Stimulated activated CD4-positive, alpha-beta T cell treated with anti-CD3 and anti-CD28 coated beads, Interleukin-2, amount 100 ng/mL, for 24 hours (primary cell): ENCODE measurements around the gene ELOVL3.
"Not testable (repeated sequence)": the region's sequence is repeated elsewhere in the genome, so short reads cannot be mapped to it uniquely, and the experiment has no call there.

ENCODE experiments used
- DNase-seq, 2 donors: peaks; one replicate each; pipeline ENCODE4 v3.0.0-alpha.2; 2020

Gene ELOVL3

GRCh38 chr10:102227050-102227449, 951 bp downstream of the ELOVL3 start:
- DNase-seq, result no peak

GRCh38 chr10:102229810-102230263, 3.7 kb downstream of the ELOVL3 start:
- DNase-seq, result peak; percentile 89 to 91

DNA sequence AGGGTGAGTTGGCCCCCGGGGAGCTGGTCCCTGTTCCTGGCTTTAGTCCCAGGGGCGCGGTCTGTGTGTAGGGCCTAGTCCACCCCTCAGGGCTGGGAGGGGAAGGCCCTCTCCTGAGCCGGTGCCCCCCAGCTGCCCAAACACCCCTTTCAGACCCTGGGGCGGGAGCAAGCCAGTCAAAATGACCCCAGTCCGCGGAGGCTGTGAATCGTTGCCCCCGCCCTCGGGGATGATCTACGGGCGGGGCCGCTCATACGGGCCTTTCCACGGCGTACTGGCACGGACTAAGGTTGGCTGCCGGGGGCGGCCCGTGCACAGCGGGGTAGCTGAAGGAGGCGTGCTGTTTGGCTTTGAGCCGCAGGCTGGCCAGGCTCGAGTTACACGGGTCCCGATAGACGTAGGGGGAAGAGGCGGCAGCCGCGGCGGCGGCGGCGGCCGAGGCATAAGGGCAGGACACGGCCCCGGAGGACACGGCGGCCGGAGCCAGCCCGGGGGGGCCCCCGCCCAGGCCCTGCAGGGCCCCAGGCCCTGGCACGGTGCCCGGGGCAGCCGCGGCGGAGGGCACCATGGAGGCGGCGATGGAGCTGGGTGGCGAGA, 4.3 kb downstream of the ELOVL3 start:
- peak; percentile 47 to 51 for DNase-seq

GRCh38 chr10:102230861-102231356, 4.8 kb downstream of the ELOVL3 start:
- DNase-seq, result peak; percentile 45 to 63

GRCh38 chr10:102231357-102232318, 5.5 kb downstream of the ELOVL3 start:
- DNase-seq, result peak; percentile 79 to 84

DNA sequence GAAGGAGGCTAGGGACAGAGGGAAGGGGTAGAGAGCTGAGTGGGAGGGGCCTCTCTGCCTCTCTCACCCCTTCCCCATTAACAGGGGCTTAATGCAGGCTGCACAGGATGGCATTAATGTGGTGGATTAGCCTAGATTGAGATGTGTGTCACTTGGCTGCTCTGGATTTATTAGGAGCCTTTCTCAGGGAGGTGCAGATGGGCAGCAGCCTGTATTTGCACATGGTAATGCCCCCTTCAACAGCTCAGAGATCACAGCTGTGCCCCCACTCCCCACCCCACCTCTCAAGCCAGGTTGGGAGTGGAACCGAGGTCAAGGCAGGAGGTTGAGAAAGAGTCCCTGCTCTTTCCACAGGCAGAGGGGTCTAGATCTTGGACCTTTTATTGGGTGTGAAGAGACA, 7.9 kb downstream of the ELOVL3 start:
- no peak for DNase-seq

- no peak for DNase-seq
Observed at GRCh38 chr10:102234888-102235597, 8.9 kb downstream of the ELOVL3 start.

DNA sequence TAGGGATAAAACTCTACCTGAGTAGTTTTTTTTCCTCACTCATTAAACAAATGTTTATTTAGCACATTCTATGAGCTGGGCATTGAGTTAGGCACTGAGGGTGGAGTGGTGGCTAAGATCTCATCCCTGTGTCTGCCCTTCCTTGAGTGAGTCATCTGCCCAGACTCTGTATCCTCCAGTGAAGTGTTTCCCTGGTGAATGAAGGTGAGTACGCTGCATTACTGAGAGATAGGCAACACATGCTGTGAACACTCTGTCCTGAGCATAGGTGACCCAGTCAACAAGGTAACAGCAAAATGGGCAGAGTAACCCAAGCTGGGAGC, 9.5 kb downstream of the ELOVL3 start:
- DNase-seq, result no peak

DNA sequence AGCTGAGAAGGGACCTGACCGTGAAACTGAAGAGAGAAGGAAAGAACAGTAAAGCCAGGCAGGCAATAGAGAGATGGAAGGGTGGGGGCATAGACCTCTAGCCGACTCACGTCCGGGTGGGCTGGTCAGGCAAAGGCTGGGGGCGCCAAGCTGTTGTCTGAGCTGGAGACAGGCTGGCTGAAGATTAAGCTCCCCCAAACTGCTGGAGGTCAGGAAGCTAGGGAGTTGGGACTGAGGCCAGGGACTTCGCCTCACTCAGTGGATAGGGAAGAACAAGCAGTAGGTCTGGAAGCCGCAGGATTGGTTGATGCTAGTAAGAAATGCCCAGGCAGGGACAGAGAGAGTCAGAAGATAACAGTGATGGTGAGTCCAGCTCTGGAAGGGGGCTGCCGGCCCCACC, 9.9 kb downstream of the ELOVL3 start:
- no peak for DNase-seq

DNA sequence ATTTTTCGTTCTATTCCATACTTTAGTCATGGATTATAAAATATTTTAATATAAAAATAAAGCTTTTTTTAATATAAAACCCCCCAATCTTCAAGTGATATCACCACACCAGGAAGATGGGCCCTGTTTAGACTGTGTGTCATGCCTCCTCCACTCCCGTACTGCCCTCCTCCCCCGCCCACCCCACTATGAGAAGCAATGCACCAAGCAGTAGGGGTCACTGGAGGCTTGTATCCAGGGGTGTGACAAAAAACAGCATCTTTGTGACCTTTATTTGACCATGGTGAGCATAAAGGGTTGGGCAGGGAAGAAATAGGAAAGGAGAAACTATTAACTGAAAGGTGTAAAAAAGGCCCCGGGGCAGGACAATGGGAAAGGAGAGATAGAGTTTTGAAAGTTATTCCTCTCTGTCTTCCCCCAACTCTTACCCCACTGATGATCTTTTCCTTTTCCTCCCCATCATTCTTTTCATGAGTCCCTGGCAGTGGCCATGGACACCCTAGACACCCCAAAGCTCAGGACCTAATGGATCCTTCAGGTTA, 11.7 kb downstream of the ELOVL3 start:
- no peak for DNase-seq

DNA sequence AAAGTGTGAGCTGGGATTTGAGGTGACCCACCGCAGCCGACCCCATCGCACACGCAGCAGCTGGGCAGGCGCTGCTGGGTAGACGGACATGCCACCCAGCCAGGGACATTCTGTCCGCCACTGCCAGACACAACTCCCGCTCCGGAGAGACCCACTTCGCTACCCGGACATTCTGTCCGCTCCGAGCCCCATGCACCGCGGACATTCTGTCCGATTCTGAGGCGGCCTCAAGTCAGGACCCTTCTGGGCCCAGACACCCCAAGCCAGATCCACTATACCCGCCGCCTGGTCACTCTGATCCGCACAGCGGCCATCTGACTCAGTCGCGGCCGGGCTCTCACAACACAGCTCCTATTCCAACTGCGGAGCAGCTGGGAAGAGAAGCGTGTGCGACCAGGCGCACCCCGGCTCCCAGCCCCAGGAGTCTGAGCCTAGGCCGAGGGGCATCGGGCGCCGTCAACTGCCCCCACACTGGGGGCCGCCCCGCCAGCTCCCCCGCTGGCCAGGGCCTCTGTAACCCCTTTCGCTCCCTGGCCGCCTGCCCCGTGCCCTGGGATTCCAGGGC, 14.4 kb downstream of the ELOVL3 start:
- DNase-seq, result no peak

DNA sequence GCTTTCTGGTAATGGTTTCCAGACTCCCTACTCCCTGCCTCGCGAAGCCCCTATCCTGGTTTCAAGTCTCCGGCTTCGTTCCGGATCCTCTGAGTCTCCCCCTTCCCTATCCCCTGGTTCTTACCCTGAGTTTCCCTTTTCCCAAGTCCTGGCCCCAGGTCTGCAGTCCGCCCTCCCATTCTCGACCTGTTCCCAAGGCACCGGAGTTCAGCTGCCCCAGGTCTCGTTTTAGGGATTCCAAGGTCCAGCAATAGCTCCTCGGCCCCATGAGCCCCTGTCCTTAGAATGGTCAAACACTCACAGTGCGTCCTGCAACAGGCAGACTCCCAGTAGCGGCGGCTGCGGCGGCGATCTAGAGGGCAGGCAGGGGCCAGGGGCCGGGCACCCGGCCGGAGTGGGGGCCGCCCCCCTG, 14.9 kb downstream of the ELOVL3 start:
- peak; percentile 15 to 24 for DNase-seq

- DNase-seq, result peak; percentile 91 to 94
Observed at GRCh38 chr10:102241444-102242117, 15.5 kb downstream of the ELOVL3 start, which contains the start of gene PITX3. Gene PITX3 (minus strand): TSS chr10:102241512. CDS start chr10:102232080, 9,432 bp downstream.

GRCh38 chr10:102242118-102242485, 16.0 kb downstream of the ELOVL3 start:
- no peak for DNase-seq

- no peak for DNase-seq
Observed at GRCh38 chr10:102243309-102243708, 17.2 kb downstream of the ELOVL3 start.

DNA sequence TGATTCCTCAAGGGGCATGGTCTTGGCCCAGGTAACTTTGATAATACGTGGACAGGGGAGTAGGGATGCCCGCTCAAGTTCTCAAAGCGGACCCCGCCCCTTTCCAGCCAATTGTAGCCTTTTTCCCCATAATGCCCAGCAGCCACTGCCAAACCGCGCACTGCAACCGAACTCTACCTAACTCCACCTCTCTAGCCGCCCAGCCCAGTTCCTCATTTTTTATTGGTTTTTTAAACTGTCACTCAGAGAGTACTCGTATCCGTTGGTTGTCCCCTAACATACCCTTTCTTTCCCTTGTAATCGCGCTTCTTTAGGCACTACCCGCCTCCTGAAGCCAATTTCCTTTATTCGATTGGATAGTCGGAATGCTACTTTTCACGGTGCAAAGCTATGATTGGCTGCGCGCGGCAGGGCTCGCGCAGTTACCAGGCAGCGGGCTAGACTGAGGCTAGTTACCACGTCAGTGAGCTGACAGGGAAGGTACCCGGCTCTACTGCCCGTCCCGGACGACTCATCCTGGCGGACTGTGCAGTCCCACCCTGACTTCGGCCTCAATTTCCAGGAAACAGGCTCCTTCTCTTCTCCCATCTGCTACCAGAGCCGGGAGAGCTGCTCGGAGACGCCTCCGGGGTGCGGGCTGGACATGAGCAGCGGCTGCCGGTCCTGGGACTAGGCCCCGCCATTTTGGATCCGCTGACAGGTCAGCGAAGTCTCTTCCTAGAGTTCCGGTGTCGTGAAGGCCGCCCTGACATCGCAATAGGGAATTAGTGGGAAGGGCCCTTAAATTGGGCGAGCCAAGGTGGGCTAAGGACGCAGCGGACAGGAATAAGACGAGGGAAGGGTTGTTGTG, 19.2 kb downstream of the ELOVL3 start, which contains the start of gene GBF1:
Gene GBF1 (plus strand): TSS at position 451 of the 850 bp plus-strand sequence. CDS start 13,407 bp downstream, outside the sequence.
- DNase-seq, result peak; percentile 85 to 86

DNA sequence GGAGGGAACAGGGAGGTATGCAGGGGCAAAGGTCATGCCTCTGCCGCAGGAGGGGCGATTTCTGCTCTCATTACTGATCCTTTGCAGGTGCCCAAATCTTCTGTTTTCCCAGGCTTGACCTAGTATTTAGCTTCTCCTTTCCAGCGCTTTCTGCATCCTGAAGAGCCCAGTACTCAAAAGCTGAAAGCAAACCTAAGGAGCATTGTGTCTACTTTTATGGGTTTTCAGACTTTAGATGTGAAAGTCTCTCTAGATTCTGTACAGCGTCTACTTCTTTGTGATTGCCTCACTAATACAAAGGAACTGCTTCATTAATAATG, 19.8 kb downstream of the ELOVL3 start:
- no peak for DNase-seq

GRCh38 chr10:102246261-102246660, 20.2 kb downstream of the ELOVL3 start:
- no peak for DNase-seq

- DNase-seq, result no peak
Observed at GRCh38 chr10:102247734-102248133, 21.6 kb downstream of the ELOVL3 start.

- DNase-seq, result not testable (repeated sequence)
Observed at GRCh38 chr10:102252508-102252907, 26.4 kb downstream of the ELOVL3 start.

- no peak for DNase-seq
Observed at GRCh38 chr10:102254426-102254825, 28.3 kb downstream of the ELOVL3 start.
